Hematopoietic multipotent progenitor cell treated with erythropoietin and hydrocortisone succinate and interleukin-3 and kit ligand, for 6 days (in vitro differentiated cells): ENCODE data around the gene BOLA3.
"Not testable (repeated sequence)": the region's sequence is repeated elsewhere in the genome, so short reads cannot be mapped to it uniquely, and the experiment has no call there.

Experiments used
- DNase-seq: peaks from one replicate; pipeline ENCODE4 v3.0.0-alpha.2; 2015

BOLA3 gene

GRCh38 chr2:74101574-74102300, 46.0 kb downstream of the BOLA3 start:
- DNase-seq: no peak

GRCh38 chr2:74100254-74101216, 47.2 kb downstream of the BOLA3 start:
- DNase-seq: no peak

GRCh38 chr2:74099835-74100234, 47.9 kb downstream of the BOLA3 start:
- peak; percentile 74 for DNase-seq

- DNase-seq: no peak
Observed at GRCh38 chr2:74099271-74099670, 48.4 kb downstream of the BOLA3 start.

- DNase-seq: peak; percentile 82
Observed at GRCh38 chr2:74097574-74097973, 50.1 kb downstream of the BOLA3 start.

- DNase-seq: no peak
Observed at GRCh38 chr2:74096052-74096451, 51.7 kb downstream of the BOLA3 start.

GRCh38 chr2:74095632-74096031, 52.1 kb downstream of the BOLA3 start:
- no peak for DNase-seq

GRCh38 chr2:74094291-74094690, 53.4 kb downstream of the BOLA3 start:
- no peak for DNase-seq

- DNase-seq: no peak
Observed at GRCh38 chr2:74093840-74094239, 53.9 kb downstream of the BOLA3 start.

- DNase-seq: no peak
Observed at GRCh38 chr2:74093426-74093825, 54.3 kb downstream of the BOLA3 start.

GRCh38 chr2:74092275-74092674, 55.4 kb downstream of the BOLA3 start:
- no peak for DNase-seq

- no peak for DNase-seq
Observed at GRCh38 chr2:74091391-74091790, 56.3 kb downstream of the BOLA3 start.

GRCh38 chr2:74089816-74090745, 57.6 kb downstream of the BOLA3 start:
- no peak for DNase-seq

- not testable (repeated sequence) for DNase-seq
Observed at GRCh38 chr2:74088676-74089075, 59.0 kb downstream of the BOLA3 start.

- DNase-seq: no peak
Observed at GRCh38 chr2:74087696-74088095, 60.0 kb downstream of the BOLA3 start.

GRCh38 chr2:74086021-74086420, 61.7 kb downstream of the BOLA3 start:
- no peak for DNase-seq
